Transverse colon (tissue), 3 donors: ENCODE data around the gene CRK.

Source experiments
- CTCF ChIP-seq, 5 experiments: fragments of 200-600 bp in 3 of 5; fragments of 450-650 bp in 2 of 5; sonication (generic) in 3 of 5; IDR thresholded peaks; 1 replicate in 2 of 5; 2 replicates in 3 of 5; pipeline ENCODE4 v1.5.1; 2016 to 2017; ENCODE audit warnings: antibody characterized with exemption in 5 of 5, inconsistent platforms in 3 of 5, mild to moderate bottlenecking in 2 of 5, moderate library complexity in 1 of 5
- EP300 ChIP-seq: sonication (generic); formaldehyde crosslinking; IDR thresholded peaks from one replicate; pipeline ENCODE4 v1.6.1; 2017; ENCODE audit warnings: antibody characterized with exemption, low read depth
- POLR2A ChIP-seq: fragments of 450-650 bp; IDR thresholded peaks from one replicate; pipeline ENCODE4 v1.6.1; 2016; ENCODE audit warnings: antibody characterized with exemption, mild to moderate bottlenecking, moderate library complexity

DNA sequence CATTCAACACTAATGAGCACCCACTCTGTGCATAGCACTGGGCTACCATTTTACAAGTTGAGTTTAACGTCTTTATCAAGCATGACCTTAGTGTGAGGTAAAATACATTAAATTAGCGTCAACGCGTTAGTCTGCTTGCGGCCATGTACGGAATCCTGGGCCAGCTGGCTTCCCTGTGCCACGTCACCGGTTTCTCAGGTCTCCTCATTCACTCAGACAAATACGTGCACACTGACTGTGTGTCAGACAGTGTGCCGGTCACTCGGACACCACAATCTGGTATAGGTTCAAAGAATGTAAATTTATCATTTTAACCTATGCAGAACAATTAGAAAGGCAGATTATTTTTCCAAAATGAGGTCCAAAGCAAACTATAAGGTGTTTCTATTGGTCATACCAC lies 34.6 kb downstream of the CRK start:
- TF ChIP-seq CTCF (IDR thresholded peaks at IDR 0.05) (no peak), POLR2A (no peak), EP300 (no peak)
